ENCODE measurements around the gene KCNA1. TPM values are rescaled to one million over a fixed set of nuclear protein-coding genes. Genes with fewer than 3 reads are reported as not detected.

KCNA1 gene
- total RNA-seq, 2 donors from 2014 or later = 0.11 TPM; not detected in 1

DNA sequence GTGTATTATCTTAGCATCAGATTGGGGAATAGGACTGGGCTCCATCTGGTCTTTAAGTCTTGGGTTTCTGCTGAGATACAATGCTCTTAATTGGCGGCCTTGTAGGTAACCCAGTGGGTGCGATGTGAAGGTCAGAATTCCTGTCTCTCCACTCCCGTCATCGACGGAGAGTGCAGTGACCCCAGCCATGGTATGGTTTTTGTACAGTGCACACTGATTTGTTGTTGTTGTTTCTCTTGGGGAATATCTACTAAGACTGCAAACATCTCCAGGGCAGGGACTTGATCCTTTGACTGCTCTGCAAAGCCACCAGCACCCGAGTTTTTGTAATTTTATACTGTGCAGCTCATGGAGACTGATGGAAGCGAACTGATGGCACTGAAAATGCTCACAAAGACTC, 41.4 kb downstream of the KCNA1 start:
- Histone ChIP-seq H3K9me3 (no peaks in the 10 kb centered on the region), H3K4me3 (no peak overlapping the region), H3K27me3 (replicated peaks; ENCODE audit: insufficient read depth) (no peaks in the 10 kb centered on the region), H3K36me3 (no peaks in the 10 kb centered on the region), H3K4me1 (replicated peaks) (no peaks in the 10 kb centered on the region), H3K27ac (no peak overlapping the region)
- intact Hi-C loops (cut with DNase I) = no loop called here
- TF ChIP-seq, protein P1, sequence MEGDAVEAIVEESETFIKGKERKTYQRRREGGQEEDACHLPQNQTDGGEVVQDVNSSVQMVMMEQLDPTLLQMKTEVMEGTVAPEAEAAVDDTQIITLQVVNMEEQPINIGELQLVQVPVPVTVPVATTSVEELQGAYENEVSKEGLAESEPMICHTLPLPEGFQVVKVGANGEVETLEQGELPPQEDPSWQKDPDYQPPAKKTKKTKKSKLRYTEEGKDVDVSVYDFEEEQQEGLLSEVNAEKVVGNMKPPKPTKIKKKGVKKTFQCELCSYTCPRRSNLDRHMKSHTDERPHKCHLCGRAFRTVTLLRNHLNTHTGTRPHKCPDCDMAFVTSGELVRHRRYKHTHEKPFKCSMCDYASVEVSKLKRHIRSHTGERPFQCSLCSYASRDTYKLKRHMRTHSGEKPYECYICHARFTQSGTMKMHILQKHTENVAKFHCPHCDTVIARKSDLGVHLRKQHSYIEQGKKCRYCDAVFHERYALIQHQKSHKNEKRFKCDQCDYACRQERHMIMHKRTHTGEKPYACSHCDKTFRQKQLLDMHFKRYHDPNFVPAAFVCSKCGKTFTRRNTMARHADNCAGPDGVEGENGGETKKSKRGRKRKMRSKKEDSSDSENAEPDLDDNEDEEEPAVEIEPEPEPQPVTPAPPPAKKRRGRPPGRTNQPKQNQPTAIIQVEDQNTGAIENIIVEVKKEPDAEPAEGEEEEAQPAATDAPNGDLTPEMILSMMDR (IDR thresholded peaks at IDR 0.05) = no peak
- TF ChIP-seq POLR2AphosphoS5 (IDR thresholded peaks at IDR 0.05) (no peak), POLR2A (IDR thresholded peaks at IDR 0.05) (no peak)
- 91% methylated on average over 7 of the region's 7 CpGs for WGBS
- no peak for DNase-seq (ENCODE audit: low spot score)

DNA sequence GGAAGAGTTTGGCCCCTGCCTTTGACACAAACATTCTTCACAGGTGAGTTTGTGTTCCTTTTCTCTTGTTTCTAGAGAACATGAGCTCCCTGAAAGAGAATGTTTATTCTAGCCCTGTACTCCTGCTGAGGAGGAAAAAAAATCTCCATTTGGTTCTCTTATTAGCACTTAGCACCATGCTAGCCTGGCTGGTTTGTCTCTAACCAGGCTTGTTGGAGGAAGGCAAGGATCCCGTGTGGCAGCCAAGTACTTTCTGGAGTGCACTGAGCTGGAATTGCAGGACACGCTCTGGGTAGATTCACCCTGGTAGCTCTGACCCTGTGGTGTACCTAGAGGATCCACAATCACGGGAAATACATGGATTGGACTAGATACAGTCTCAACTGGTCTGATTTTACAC, 41.9 kb downstream of the KCNA1 start:
- intact Hi-C loops (cut with DNase I) = no loop called here

DNA sequence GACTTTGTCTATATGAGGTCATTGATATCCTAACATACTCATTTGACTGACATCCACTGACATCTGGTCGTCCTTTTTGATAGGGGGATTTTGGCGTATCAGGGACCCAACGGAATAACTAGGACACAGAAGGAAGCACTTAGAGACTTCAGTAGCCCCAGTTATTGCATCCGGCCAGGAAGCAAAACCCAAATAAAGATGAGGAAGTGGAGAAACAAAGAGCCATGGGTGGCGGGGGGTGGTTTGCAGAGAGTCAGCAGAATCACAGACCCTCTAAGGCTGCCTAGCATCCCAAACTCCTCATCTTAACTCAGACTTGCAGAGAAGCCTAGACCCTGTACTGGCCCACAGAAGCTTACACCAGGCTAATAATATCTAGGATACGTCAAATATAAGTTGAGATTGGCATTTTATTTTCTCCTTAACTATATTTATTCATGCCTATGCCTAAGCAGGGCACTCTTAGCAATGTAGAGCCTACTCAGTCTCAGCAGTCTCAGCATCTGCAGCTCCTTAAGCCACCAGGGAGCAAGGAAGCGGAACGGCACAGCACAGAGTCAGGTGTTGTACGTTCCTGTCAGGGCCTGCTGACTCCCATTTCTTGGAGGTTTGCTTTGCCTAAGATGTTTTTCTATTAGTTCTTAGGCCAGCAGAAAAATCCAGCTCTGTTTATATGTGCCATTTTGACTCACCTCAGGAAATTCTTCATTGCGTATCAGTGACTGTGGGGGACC, 45.1 kb downstream of the KCNA1 start:
- Histone ChIP-seq H3K4me3 (no peak overlapping the region), H3K27ac (no peak overlapping the region), H3K9me3 (no peaks in the 10 kb centered on the region), H3K4me1 (replicated peaks) (no peaks in the 10 kb centered on the region), H3K36me3 (no peaks in the 10 kb centered on the region), H3K27me3 (replicated peaks; ENCODE audit: insufficient read depth) (no peaks in the 10 kb centered on the region)
- intact Hi-C loops (cut with DNase I) = no loop called here
- TF ChIP-seq, protein P1 (IDR thresholded peaks at IDR 0.05) = no peak
- TF ChIP-seq POLR2A (IDR thresholded peaks at IDR 0.05) = no peak
- TF ChIP-seq POLR2AphosphoS5 (IDR thresholded peaks at IDR 0.05) = no peak
- DNase-seq (ENCODE audit: low spot score) = no peak
- WGBS = 68% methylated on average over 10 of the region's 10 CpGs

More for the DNA sequence above, 41.9 kb downstream of the KCNA1 start:
- Histone ChIP-seq H3K27ac (no peak overlapping the region), H3K9me3 (no peaks in the 10 kb centered on the region), H3K36me3 (no peaks in the 10 kb centered on the region), H3K4me3 (no peak overlapping the region), H3K4me1 (replicated peaks) (no peaks in the 10 kb centered on the region), H3K27me3 (replicated peaks; ENCODE audit: insufficient read depth) (no peaks in the 10 kb centered on the region)
- TF ChIP-seq POLR2A (IDR thresholded peaks at IDR 0.05) (no peak), POLR2AphosphoS5 (IDR thresholded peaks at IDR 0.05) (no peak)
- TF ChIP-seq, protein P1 (IDR thresholded peaks at IDR 0.05) = no peak
- WGBS = 85% methylated on average over 3 of the region's 3 CpGs
- DNase-seq (ENCODE audit: low spot score) = no peak

- Histone ChIP-seq H3K27ac (no peak overlapping the region), H3K9me3 (no peaks in the 10 kb centered on the region), H3K36me3 (no peaks in the 10 kb centered on the region), H3K27me3 (replicated peaks; ENCODE audit: insufficient read depth) (no peaks in the 10 kb centered on the region), H3K4me3 (no peak overlapping the region), H3K4me1 (replicated peaks) (no peaks in the 10 kb centered on the region)
- DNase-seq (ENCODE audit: low spot score) = no peak
- TF ChIP-seq, protein P1 (IDR thresholded peaks at IDR 0.05) = no peak
- no peak for TF ChIP-seq POLR2AphosphoS5 (IDR thresholded peaks at IDR 0.05)
- no peak for TF ChIP-seq POLR2A (IDR thresholded peaks at IDR 0.05)
- intact Hi-C loops (cut with DNase I) = no loop called here
- WGBS = 30% methylated on average over 2 of the region's 2 CpGs
Measured at GRCh38 chr12:4956054-4956453, 46.3 kb downstream of the KCNA1 start.

- intact Hi-C loops (cut with DNase I) = no loop called here
- Histone ChIP-seq H3K4me3 (no peak overlapping the region), H3K9me3 (no peaks in the 10 kb centered on the region), H3K27me3 (replicated peaks; ENCODE audit: insufficient read depth) (no peaks in the 10 kb centered on the region), H3K36me3 (no peaks in the 10 kb centered on the region), H3K27ac (no peak overlapping the region), H3K4me1 (replicated peaks) (no peaks in the 10 kb centered on the region)
- 92% methylated on average over 11 of the region's 11 CpGs for WGBS
- DNase-seq (ENCODE audit: low spot score) = no peak
- TF ChIP-seq POLR2AphosphoS5 (IDR thresholded peaks at IDR 0.05) (no peak), POLR2A (IDR thresholded peaks at IDR 0.05) (no peak)
- TF ChIP-seq, protein P1 (IDR thresholded peaks at IDR 0.05) = no peak
Measured at GRCh38 chr12:4956968-4957367, 47.3 kb downstream of the KCNA1 start.
